IPS-20b (cell line): Measurements from ENCODE around the gene NEK5.

Experiments used
- H3K27ac ChIP-seq: one replicate; pipeline ENCODE4 v1.5.1; 2013; ENCODE audit warnings: low read length
- H3K27me3 ChIP-seq: 2 replicates; pipeline ENCODE4 v1.6.1; 2013; ENCODE audit warnings: mild to moderate bottlenecking, low read length, inconsistent platforms; ENCODE audit not compliant: insufficient read depth
- H3K36me3 ChIP-seq: 2 replicates; pipeline ENCODE4 v1.6.1; 2013; ENCODE audit warnings: low read depth, mild to moderate bottlenecking, inconsistent platforms, low read length, moderate library complexity; ENCODE audit not compliant: insufficient read depth
- H3K4me1 ChIP-seq: 2 replicates; pipeline ENCODE4 v1.6.1; 2013; ENCODE audit warnings: mild to moderate bottlenecking, control low read depth, inconsistent platforms, low read length, moderate library complexity; ENCODE audit not compliant: insufficient read depth
- H3K4me3 ChIP-seq: 2 replicates; pipeline ENCODE4 v1.5.1; 2013; ENCODE audit warnings: mild to moderate bottlenecking, low read length, inconsistent platforms
- H3K9ac ChIP-seq: 2 replicates; pipeline ENCODE4 v1.6.1; 2013; ENCODE audit warnings: low read depth, mild to moderate bottlenecking, inconsistent platforms, low read length, moderate library complexity
- H3K9me3 ChIP-seq: 2 replicates; pipeline ENCODE4 v1.6.1; 2013; ENCODE audit warnings: mild to moderate bottlenecking, low read depth, low read length, inconsistent platforms; ENCODE audit not compliant: insufficient read depth

NEK5 gene

GRCh38 chr13:52005841-52006522 lies 122.9 kb downstream of the NEK5 start:
- H3K9me3 ChIP-seq: no peaks in the 10 kb centered on the region
- no peak overlapping the region for H3K9ac ChIP-seq
- H3K4me3 ChIP-seq: no peak overlapping the region
- no peaks in the 10 kb centered on the region for H3K4me1 ChIP-seq
- H3K27ac ChIP-seq: no peak overlapping the region
- H3K27me3 ChIP-seq: peaks cover 23% of the 10 kb centered on the region
- no peaks in the 10 kb centered on the region for H3K36me3 ChIP-seq

- Histone ChIP-seq H3K27ac (no peak overlapping the region), H3K4me3 (no peak overlapping the region), H3K36me3 (no peaks in the 10 kb centered on the region), H3K9me3 (no peaks in the 10 kb centered on the region), H3K9ac (no peak overlapping the region), H3K27me3 (peaks cover 9% of the 10 kb centered on the region), H3K4me1 (no peaks in the 10 kb centered on the region)
Measured at GRCh38 chr13:52004511-52005170, 124.2 kb downstream of the NEK5 start.

DNA sequence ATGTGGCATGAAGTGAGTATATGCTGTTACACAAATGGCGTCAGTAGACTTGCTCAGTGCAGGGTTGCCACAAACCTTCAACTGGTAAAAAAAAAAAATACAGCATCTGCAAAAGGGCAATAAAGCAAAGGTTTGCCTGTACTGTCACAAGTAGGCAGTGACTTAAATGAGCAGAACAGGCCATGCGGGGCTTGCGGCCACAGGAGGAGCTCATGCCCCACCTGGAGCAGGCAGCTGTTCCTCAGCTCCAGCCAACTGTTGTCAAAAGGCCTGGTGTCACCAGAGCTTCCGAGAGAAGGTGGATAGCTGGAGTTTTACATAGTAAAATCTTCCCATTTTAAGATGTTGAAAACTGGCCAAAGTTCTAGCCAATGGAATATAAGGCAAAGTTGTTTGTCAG lies 125.3 kb downstream of the NEK5 start:
- Histone ChIP-seq H3K36me3 (no peaks in the 10 kb centered on the region), H3K4me3 (no peak overlapping the region), H3K27me3 (no peaks in the 10 kb centered on the region), H3K9ac (no peak overlapping the region), H3K27ac (no peak overlapping the region), H3K4me1 (peaks cover 9% of the 10 kb centered on the region), H3K9me3 (no peaks in the 10 kb centered on the region)

DNA sequence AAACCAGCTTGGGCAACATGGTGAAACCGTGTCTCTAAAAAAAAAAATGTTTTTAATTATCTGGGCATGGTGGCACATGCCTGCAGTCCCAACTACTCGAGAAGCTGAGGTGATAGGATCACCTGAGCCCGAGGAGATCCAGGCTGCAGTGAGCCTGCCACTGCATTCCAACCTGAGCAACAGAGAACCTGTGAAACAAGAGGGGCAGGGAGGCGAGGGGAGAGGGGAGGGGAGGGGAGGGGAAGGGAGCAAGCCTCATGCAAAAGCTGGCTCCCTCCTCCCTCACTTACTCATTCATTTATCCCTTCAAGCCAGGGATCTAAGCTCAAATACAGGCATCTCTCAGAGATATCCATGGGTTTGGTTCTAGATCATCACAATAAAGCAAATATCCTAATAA lies 126.5 kb downstream of the NEK5 start:
- Histone ChIP-seq H3K9ac (no peak overlapping the region), H3K27me3 (no peaks in the 10 kb centered on the region), H3K4me1 (peaks cover 15% of the 10 kb centered on the region), H3K4me3 (no peak overlapping the region), H3K27ac (no peak overlapping the region), H3K9me3 (no peaks in the 10 kb centered on the region), H3K36me3 (no peaks in the 10 kb centered on the region)

- no peaks in the 10 kb centered on the region for H3K36me3 ChIP-seq
- H3K9me3 ChIP-seq: no peaks in the 10 kb centered on the region
- H3K4me3 ChIP-seq: no peak overlapping the region
- no peak overlapping the region for H3K27ac ChIP-seq
- H3K27me3 ChIP-seq: no peaks in the 10 kb centered on the region
- H3K4me1 ChIP-seq: peaks cover 15% of the 10 kb centered on the region
- no peak overlapping the region for H3K9ac ChIP-seq
Measured at GRCh38 chr13:52001120-52001731, 127.6 kb downstream of the NEK5 start.

GRCh38 chr13:51999921-52000320 lies 129.0 kb downstream of the NEK5 start:
- H3K9ac ChIP-seq: no peak overlapping the region
- H3K4me3 ChIP-seq: no peak overlapping the region
- no peaks in the 10 kb centered on the region for H3K36me3 ChIP-seq
- H3K9me3 ChIP-seq: no peaks in the 10 kb centered on the region
- H3K27me3 ChIP-seq: no peaks in the 10 kb centered on the region
- no peak overlapping the region for H3K27ac ChIP-seq
- peaks cover 15% of the 10 kb centered on the region for H3K4me1 ChIP-seq

DNA sequence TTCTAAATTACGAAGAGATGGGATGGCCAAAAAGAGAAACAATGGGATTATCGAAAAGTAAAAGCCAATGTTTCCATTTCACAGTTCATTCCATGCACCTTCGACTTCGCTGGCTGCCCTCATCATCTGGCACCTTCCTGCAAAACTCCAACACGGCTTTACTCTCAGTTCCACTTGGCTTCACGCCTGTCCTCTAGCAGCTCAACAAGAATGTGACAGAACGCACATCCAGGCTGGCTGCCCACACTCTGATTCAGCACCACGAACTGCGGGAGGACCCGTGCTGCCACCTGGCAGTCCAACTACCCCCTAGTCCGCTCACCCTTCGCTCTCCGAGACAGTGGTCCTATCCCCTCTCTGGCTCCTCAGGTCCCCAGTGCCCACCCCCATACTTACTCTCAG lies 129.4 kb downstream of the NEK5 start:
- H3K9ac ChIP-seq: no peak overlapping the region; the same call in 1 of the 2 replicates
- no peak overlapping the region for H3K4me3 ChIP-seq
- no peaks in the 10 kb centered on the region for H3K36me3 ChIP-seq
- no peaks in the 10 kb centered on the region for H3K9me3 ChIP-seq
- H3K27ac ChIP-seq: no peak overlapping the region
- H3K4me1 ChIP-seq: peaks cover 15% of the 10 kb centered on the region
- H3K27me3 ChIP-seq: no peaks in the 10 kb centered on the region

- Histone ChIP-seq H3K4me3 (peak overlapping the region; percentile 3; the same call in 1 of the 2 replicates), H3K4me1 (peaks cover 15% of the 10 kb centered on the region), H3K9me3 (no peaks in the 10 kb centered on the region), H3K27me3 (no peaks in the 10 kb centered on the region), H3K36me3 (no peaks in the 10 kb centered on the region), H3K9ac (peak overlapping the region; percentile 35; the same call in 1 of the 2 replicates), H3K27ac (no peak overlapping the region)
Measured at GRCh38 chr13:51998723-51999509, 130.0 kb downstream of the NEK5 start.

- Histone ChIP-seq H3K36me3 (no peaks in the 10 kb centered on the region), H3K4me3 (no peak overlapping the region), H3K4me1 (peaks cover 15% of the 10 kb centered on the region), H3K27me3 (no peaks in the 10 kb centered on the region), H3K9ac (no peak overlapping the region), H3K9me3 (no peaks in the 10 kb centered on the region), H3K27ac (no peak overlapping the region)
Measured at GRCh38 chr13:51997641-51998330, 131.1 kb downstream of the NEK5 start.

DNA sequence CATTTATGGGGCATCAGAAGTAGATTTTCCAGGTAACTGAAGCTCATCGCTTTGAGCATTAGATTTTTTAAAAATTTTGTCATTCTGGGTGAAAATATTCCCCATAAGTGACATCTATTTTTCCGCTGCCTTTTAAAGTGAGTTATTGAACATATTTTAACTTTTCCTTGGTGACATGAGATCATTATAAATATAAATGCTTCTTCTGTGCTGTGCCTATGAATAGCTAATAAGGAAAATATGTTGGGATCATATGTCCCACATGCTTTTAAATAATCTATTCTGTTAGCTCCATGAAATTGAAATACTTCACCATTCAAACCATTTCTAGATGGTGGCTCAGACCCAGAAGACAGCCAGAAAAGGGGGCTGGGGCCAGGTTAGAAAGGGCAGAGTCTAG lies 131.7 kb downstream of the NEK5 start:
- Histone ChIP-seq H3K27me3 (no peaks in the 10 kb centered on the region), H3K9ac (no peak overlapping the region), H3K4me3 (no peak overlapping the region), H3K9me3 (no peaks in the 10 kb centered on the region), H3K4me1 (peaks cover 15% of the 10 kb centered on the region), H3K27ac (no peak overlapping the region), H3K36me3 (no peaks in the 10 kb centered on the region)

- Histone ChIP-seq H3K36me3 (no peaks in the 10 kb centered on the region), H3K9me3 (no peaks in the 10 kb centered on the region), H3K4me3 (no peak overlapping the region), H3K27me3 (no peaks in the 10 kb centered on the region), H3K4me1 (peaks cover 15% of the 10 kb centered on the region), H3K9ac (no peak overlapping the region), H3K27ac (no peak overlapping the region)
Measured at GRCh38 chr13:51996641-51997040, 132.2 kb downstream of the NEK5 start.
